ENCODE data around the gene TAAR6. TPM values are rescaled to one million over a fixed set of nuclear protein-coding genes. Genes with fewer than 3 reads are reported as not detected.

The TAAR6 gene
- total and polyA plus RNA-seq, 2 of the 8 experiments (the other 6 are each of a cell fraction or from before 2014, with no cell fraction given) = 0.06 TPM; not detected in 1

DNA sequence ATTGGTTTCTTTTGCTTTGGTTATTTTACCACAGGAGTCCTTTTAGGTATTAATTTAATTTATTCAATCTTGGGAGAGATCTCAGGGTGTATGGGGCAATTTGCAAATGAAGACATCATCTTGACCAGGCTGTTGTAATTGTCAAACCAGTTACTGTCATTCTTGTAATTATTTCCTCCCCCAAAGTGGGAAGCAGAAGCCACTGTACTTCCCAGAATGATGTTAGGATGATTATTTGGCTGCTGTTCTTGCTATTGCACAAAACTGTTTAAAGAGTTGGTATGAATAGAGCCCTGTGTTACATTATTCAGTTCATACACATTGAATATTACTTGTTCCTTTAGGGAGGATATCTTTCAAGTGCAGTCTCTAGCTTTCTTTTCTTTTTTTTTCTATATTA, 1.7 kb downstream of the TAAR6 start:
- Histone ChIP-seq H3K4me2 (ENCODE audit: insufficient read depth in 1 of 2, low read depth in 2 of 2, low read length in 2 of 2) (no peak overlapping the region), H2BK20ac (ENCODE audit: low read length) (no peak overlapping the region), H3K4me3 (ENCODE audit: extremely low read depth in 1 of 4, insufficient read depth in 2 of 4, low read depth in 3 of 4, low read length in 4 of 4) (no peak overlapping the region), H2BK12ac (ENCODE audit: low read depth, low read length) (no peak overlapping the region), H3K56ac (replicated peaks; ENCODE audit: insufficient read length, low read depth, low read length) (no peak overlapping the region), H4K8ac (ENCODE audit: extremely low read depth, insufficient read depth, low read length) (no peak overlapping the region), H3K9ac (replicated peaks in 1 of 4; ENCODE audit: extremely low read depth in 1 of 4, low read depth in 3 of 4, low read length in 3 of 4) (no peak overlapping the region), H2AFZ (ENCODE audit: low read length) (no peak overlapping the region), H4K5ac (ENCODE audit: insufficient read length, low read depth, low read length) (no peak overlapping the region), H3K79me1 (ENCODE audit: low read depth, low read length) (no peaks in the 10 kb centered on the region), H3K4me1 (replicated peaks in 1 of 4; ENCODE audit: control insufficient read depth in 3 of 4, insufficient read depth in 4 of 4, low read length in 3 of 4) (peaks cover 0 to 6% (median 1%) of the 10 kb centered on the region in 4 experiments; a peak in 5 of 7 replicates), H3K14ac (ENCODE audit: insufficient read length) (no peak overlapping the region), H3K36me3 (ENCODE audit: control insufficient read depth in 2 of 4, insufficient read depth in 4 of 4, low read length in 3 of 4) (no peaks in the 10 kb centered on the region), H3K18ac (ENCODE audit: extremely low read depth, low read length) (no peak overlapping the region), H2AK5ac (ENCODE audit: low read depth, low read length) (no peak overlapping the region), H3K9me3 (ENCODE audit: insufficient read depth in 2 of 2, low read depth in 1 of 2, low read length in 1 of 2) (no peaks in the 10 kb centered on the region), H2BK120ac (replicated peaks; ENCODE audit: low read depth, low read length) (no peak overlapping the region), H3K27ac (ENCODE audit: low read depth, low read length) (no peak overlapping the region), H3K23ac (ENCODE audit: insufficient read length) (no peak overlapping the region), H4K20me1 (replicated peaks in 1 of 2; ENCODE audit: control insufficient read depth in 1 of 2, insufficient read depth in 2 of 2, low read length in 2 of 2) (no peaks in the 10 kb centered on the region), H2BK15ac (ENCODE audit: low read length) (no peak overlapping the region), H4K91ac (replicated peaks; ENCODE audit: insufficient read length, low read length) (no peak overlapping the region), H3K79me2 (ENCODE audit: control insufficient read depth in 1 of 2, insufficient read depth in 2 of 2, low read length in 2 of 2) (no peaks in the 10 kb centered on the region), H3K27me3 (replicated peaks in 1 of 4; ENCODE audit: control insufficient read depth in 3 of 4, extremely low read depth in 1 of 4, insufficient read depth in 3 of 4, low read length in 3 of 4) (no peaks in the 10 kb centered on the region), H3K23me2 (ENCODE audit: low read depth, low read length) (no peaks in the 10 kb centered on the region), H3K4ac (replicated peaks; ENCODE audit: insufficient read length, low read depth, low read length) (peak overlapping the region; percentile 69), H2BK5ac (ENCODE audit: low read depth, low read length) (no peak overlapping the region)
- DNase-seq (ENCODE audit: low read depth in 1 of 2, low spot score in 2 of 2) (no peak), FAIRE-seq (no peak)
- CTCF ChIA-PET (ENCODE audit: partially characterized antibody) = interaction anchor here (1.0 kb wide), 1 partner anchor 27 kb away, joined by 3 read pairs; no protein-coding TSS in a partner anchor
- POLR2A ChIA-PET (ENCODE audit: partially characterized antibody) = no interaction called here
- TF ChIP-seq SP2 (IDR thresholded peaks at IDR 0.05; ENCODE audit: low read length) (no peak), SIX5 (IDR thresholded peaks at IDR 0.05; ENCODE audit: low read depth, low read length) (no peak), CREB1 (IDR thresholded peaks at IDR 0.05) (no peak), GTF2F1 (IDR thresholded peaks at IDR 0.05; ENCODE audit: borderline replicate concordance, low read depth, low read length) (no peak), ATF3 (IDR thresholded peaks at IDR 0.05; ENCODE audit: insufficient read depth, low read depth, low read length) (no peak), JUN (IDR thresholded peaks at IDR 0.05; ENCODE audit: low read depth, low read length) (no peak), SP1 (IDR thresholded peaks at IDR 0.05; ENCODE audit: low read depth, low read length) (no peak), NANOG (IDR thresholded peaks at IDR 0.05; ENCODE audit: insufficient read depth, low read depth, low read length, poor library complexity, severe bottlenecking) (no peak), ZNF274 (IDR thresholded peaks at IDR 0.05; ENCODE audit: borderline replicate concordance, extremely low read depth, low read length) (no peak), RFX5 (IDR thresholded peaks at IDR 0.05; ENCODE audit: borderline replicate concordance, low read depth, low read length) (no peak), POU5F1 (IDR thresholded peaks at IDR 0.05; ENCODE audit: low read depth, low read length) (no peak), PHF8 (conservative IDR thresholded peaks at IDR 0.05; ENCODE audit: low read depth, low read length) (no peak), TAF7 (optimal IDR thresholded peaks at IDR 0.05; ENCODE audit: borderline replicate concordance, low read depth, low read length) (no peak), SRF (IDR thresholded peaks at IDR 0.05; ENCODE audit: low read depth, low read length) (no peak)
- TF ChIP-seq, protein P1, sequence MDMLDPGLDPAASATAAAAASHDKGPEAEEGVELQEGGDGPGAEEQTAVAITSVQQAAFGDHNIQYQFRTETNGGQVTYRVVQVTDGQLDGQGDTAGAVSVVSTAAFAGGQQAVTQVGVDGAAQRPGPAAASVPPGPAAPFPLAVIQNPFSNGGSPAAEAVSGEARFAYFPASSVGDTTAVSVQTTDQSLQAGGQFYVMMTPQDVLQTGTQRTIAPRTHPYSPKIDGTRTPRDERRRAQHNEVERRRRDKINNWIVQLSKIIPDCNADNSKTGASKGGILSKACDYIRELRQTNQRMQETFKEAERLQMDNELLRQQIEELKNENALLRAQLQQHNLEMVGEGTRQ (IDR thresholded peaks at IDR 0.05; ENCODE audit: low read length) = no peak
